Common myeloid progenitor, CD34-positive (primary cell): ENCODE data around the gene NRROS.

Experiments
- CTCF ChIA-PET: fragments of 350-600 bp; sonication (Branson Sonifier 250); formaldehyde crosslinking; loops from one replicate; lab custom pipeline; 2021; ENCODE audit warnings: antibody characterized with exemption; lab: Charles Lee
- POLR2A ChIA-PET: fragments of 350-600 bp; sonication (Branson Sonifier 250); formaldehyde crosslinking; loops from one replicate; lab custom pipeline; 2021; ENCODE audit warnings: antibody characterized with exemption; lab: Charles Lee
- DNase-seq, 3 donors: peaks; one replicate each; pipeline versions ENCODE4 v3.0.0 to v3.0.0-alpha.2; 2013
- H3K27ac ChIP-seq, 2 experiments: 1 replicate in 1 of 2; 2 replicates in 1 of 2; pipeline ENCODE4 v1.7.0; 2013; ENCODE audit warnings: inconsistent platforms in 2 of 2, low read length in 2 of 2, mild to moderate bottlenecking in 2 of 2, low read depth in 1 of 2, moderate library complexity in 1 of 2; ENCODE audit not compliant: severe bottlenecking in 2 of 2, insufficient read depth in 1 of 2, poor library complexity in 1 of 2
- H3K27me3 ChIP-seq, 5 experiments: replicated peaks in 2 of 5; 1 replicate in 3 of 5; 2 replicates in 2 of 5; pipeline versions ENCODE4 v1.6.1 to v1.7.0; 2013; ENCODE audit warnings: low read length in 4 of 5, mild to moderate bottlenecking in 2 of 5, moderate library complexity in 2 of 5, inconsistent platforms in 1 of 5; ENCODE audit not compliant: insufficient read depth in 5 of 5, control insufficient read depth in 4 of 5
- H3K36me3 ChIP-seq, 4 experiments: 1 replicate in 2 of 4; 2 replicates in 2 of 4; pipeline versions ENCODE4 v1.6.1 to v1.7.0; 2013; ENCODE audit warnings: low read length in 3 of 4, control low read depth in 1 of 4, mild to moderate bottlenecking in 1 of 4; ENCODE audit not compliant: control insufficient read depth in 4 of 4, insufficient read depth in 4 of 4
- H3K4me1 ChIP-seq, 4 experiments: 1 replicate in 3 of 4; 2 replicates in 1 of 4; pipeline versions ENCODE4 v1.6.1 to v1.7.1; 2013; ENCODE audit warnings: low read length in 3 of 4, mild to moderate bottlenecking in 3 of 4, control low read depth in 1 of 4, inconsistent platforms in 1 of 4, moderate library complexity in 1 of 4; ENCODE audit not compliant: control insufficient read depth in 4 of 4, insufficient read depth in 4 of 4; ENCODE audit errors: control extremely low read depth in 1 of 4
- H3K4me3 ChIP-seq, 7 experiments: 1 replicate in 4 of 7; 2 replicates in 3 of 7; pipeline versions ENCODE4 v1.5.1 to v1.7.0; 2013; ENCODE audit warnings: mild to moderate bottlenecking in 7 of 7, low read length in 6 of 7, moderate library complexity in 6 of 7, inconsistent platforms in 2 of 7, low read depth in 2 of 7, control low read depth in 1 of 7; ENCODE audit not compliant: insufficient read depth in 4 of 7, control insufficient read depth in 1 of 7; ENCODE audit errors: extremely low read depth in 1 of 7
- H3K9me3 ChIP-seq, 5 experiments: 1 replicate in 4 of 5; 2 replicates in 1 of 5; pipeline versions ENCODE4 v1.6.1 to v1.7.1; 2013; ENCODE audit warnings: low read length in 4 of 5, mild to moderate bottlenecking in 2 of 5, inconsistent platforms in 1 of 5, low read depth in 1 of 5, moderate library complexity in 1 of 5; ENCODE audit not compliant: control insufficient read depth in 4 of 5, insufficient read depth in 2 of 5; ENCODE audit errors: control extremely low read depth in 1 of 5
- WGBS: methylation state at CpG from one replicate; pipeline ENCODE4 v1.1.5; 2013; ENCODE audit not compliant: insufficient coverage; 5-methylcytosine and 5-hydroxymethylcytosine counted together

NRROS gene

DNA sequence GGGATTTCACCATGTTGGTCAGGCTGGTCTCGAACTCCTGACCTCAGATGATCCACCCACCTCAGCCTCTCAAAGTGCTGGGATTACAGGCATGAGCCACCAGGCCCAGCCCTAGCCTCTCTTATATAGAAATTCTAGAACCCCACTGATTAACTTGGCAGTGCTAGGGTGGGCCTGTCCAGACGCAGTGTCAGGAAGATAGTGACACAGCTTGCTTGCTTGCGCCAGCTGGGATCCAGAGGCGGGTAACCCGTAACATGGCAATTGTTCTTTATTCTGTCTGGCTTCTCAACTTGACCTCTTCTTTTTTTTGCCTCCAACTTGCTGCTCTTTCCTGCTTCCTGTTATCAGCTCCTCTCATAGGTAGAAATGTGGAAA lies 56.3 kb downstream of the NRROS start:
- POLR2A ChIA-PET: no interaction called here
- 96% methylated on average over 5 of the region's 5 CpGs for WGBS
- DNase-seq: no peak
- Histone ChIP-seq H3K27me3 (no peaks in the 10 kb centered on the region), H3K4me1 (peaks cover 2 to 26% (median 14%) of the 10 kb centered on the region in 4 experiments), H3K27ac (no peak overlapping the region), H3K36me3 (no peaks in the 10 kb centered on the region), H3K4me3 (no peak overlapping the region), H3K9me3 (no peaks in the 10 kb centered on the region)
- CTCF ChIA-PET: interaction anchor here (1.1 to 1.3 kb wide), 3 partner anchors 87 to 172 kb away, joined by 3 to 6 read pairs (median 4); no protein-coding TSS in a partner anchor

GRCh38 chr3:196697270-196697669 lies 57.8 kb downstream of the NRROS start:
- Histone ChIP-seq H3K27ac (no peak overlapping the region), H3K36me3 (no peaks in the 10 kb centered on the region), H3K4me1 (peaks cover 0 to 17% (median 13%) of the 10 kb centered on the region in 4 experiments), H3K9me3 (no peaks in the 10 kb centered on the region), H3K27me3 (no peaks in the 10 kb centered on the region), H3K4me3 (no peak overlapping the region)
- WGBS: 88% methylated on average over 3 of the region's 5 CpGs
- no peak for DNase-seq
- POLR2A ChIA-PET: no interaction called here
- CTCF ChIA-PET: interaction anchor here (0.7 to 2.4 kb wide), 2 partner anchors 12 to 264 kb away, joined by 3 to 8 read pairs; no protein-coding TSS in a partner anchor

- no peak for DNase-seq
- WGBS: 96% methylated on average over 5 of the region's 7 CpGs
- Histone ChIP-seq H3K9me3 (no peaks in the 10 kb centered on the region), H3K4me1 (peaks cover 0 to 3% (median 0%) of the 10 kb centered on the region in 4 experiments), H3K27ac (no peak overlapping the region), H3K36me3 (no peaks in the 10 kb centered on the region), H3K27me3 (no peaks in the 10 kb centered on the region), H3K4me3 (no peak overlapping the region)
- ChIA-PET CTCF (interaction anchor here (1.0 to 1.1 kb wide), 2 partner anchors 12 to 90 kb away, joined by 3 read pairs; no protein-coding TSS in a partner anchor), POLR2A (interaction anchor here (0.6 to 0.7 kb wide), 2 partner anchors 11 to 692 kb away, joined by 3 to 4 read pairs; no protein-coding TSS in a partner anchor)
These were observed 60.3 kb downstream of the NRROS start for GRCh38 chr3:196699749-196700148.

DNA sequence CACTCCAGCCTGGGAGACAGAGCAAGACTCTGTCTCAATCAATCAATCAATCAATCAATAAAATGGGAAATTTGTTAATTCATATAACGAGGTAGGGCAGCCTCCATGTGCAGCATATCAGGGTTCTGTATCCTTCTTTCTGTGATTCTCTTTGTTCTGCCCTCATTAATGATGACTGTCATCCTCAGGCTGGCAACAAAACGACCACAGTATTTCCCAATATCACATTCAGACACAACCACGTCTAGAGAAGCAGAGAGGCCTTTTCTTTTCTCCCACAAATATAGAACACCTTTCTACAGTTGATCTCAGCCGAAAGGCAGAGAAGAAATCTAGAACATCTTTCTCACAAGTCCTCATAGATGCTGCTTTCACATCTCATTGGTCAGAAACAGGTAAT lies 61.3 kb downstream of the NRROS start:
- CTCF ChIA-PET: no interaction called here

GRCh38 chr3:196706327-196706726 lies 66.8 kb downstream of the NRROS start:
- Histone ChIP-seq H3K27me3 (no peaks in the 10 kb centered on the region), H3K27ac (no peak overlapping the region), H3K9me3 (no peaks in the 10 kb centered on the region), H3K4me1 (peaks cover 3 to 17% (median 7%) of the 10 kb centered on the region in 4 experiments), H3K4me3 (no peak overlapping the region), H3K36me3 (no peaks in the 10 kb centered on the region)
- CTCF ChIA-PET: no interaction called here
- no CpG with 5 or more reads among the region's 5 CpGs for WGBS
- POLR2A ChIA-PET: no interaction called here
- no peak for DNase-seq

More for the DNA sequence above, 61.3 kb downstream of the NRROS start:
- DNase-seq: no peak
- Histone ChIP-seq H3K36me3 (no peaks in the 10 kb centered on the region), H3K4me3 (no peak overlapping the region), H3K27ac (no peak overlapping the region), H3K4me1 (no peaks in the 10 kb centered on the region), H3K9me3 (no peaks in the 10 kb centered on the region), H3K27me3 (no peaks in the 10 kb centered on the region)
- POLR2A ChIA-PET: no interaction called here
- 83% methylated on average over 3 of the region's 4 CpGs for WGBS

DNA sequence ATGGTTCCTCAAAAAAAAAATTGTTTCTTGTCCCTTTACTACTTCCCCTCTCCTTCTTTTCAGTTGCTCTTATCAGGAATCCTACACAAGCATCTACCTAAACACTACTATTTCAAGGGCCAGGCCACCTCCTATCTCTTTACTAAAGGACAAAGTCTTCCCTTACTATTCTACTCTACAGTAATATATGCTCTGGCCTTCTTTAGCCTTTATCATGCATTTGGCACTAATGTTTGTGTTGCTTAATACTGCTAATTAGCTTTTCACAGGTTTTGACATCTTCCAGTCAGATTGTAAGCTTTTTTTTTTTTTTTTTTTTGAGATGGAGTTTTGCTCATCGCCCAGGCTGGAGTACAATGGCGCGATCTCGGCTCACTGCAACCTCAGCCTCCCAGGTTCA lies 67.2 kb downstream of the NRROS start:
- CTCF ChIA-PET: interaction anchor here (1.1 to 2.5 kb wide), 3 partner anchors 13 to 97 kb away, joined by 3 to 6 read pairs (median 3); no protein-coding TSS in a partner anchor
- peaks cover 3 to 21% (median 11%) of the 10 kb centered on the region in 4 experiments for H3K4me1 ChIP-seq
- WGBS: 97% methylated on average over 4 of the region's 4 CpGs

GRCh38 chr3:196707566-196707965 lies 68.1 kb downstream of the NRROS start:
- Histone ChIP-seq H3K4me1 (peaks cover 3 to 22% (median 11%) of the 10 kb centered on the region in 4 experiments), H3K27ac (no peak overlapping the region), H3K4me3 (no peak overlapping the region), H3K27me3 (no peaks in the 10 kb centered on the region), H3K36me3 (no peaks in the 10 kb centered on the region), H3K9me3 (no peaks in the 10 kb centered on the region)
- WGBS: 95% methylated on average over 5 of the region's 8 CpGs
- ChIA-PET POLR2A (no interaction called here), CTCF (interaction anchor here (1.1 to 3.1 kb wide), 5 partner anchors 10 to 98 kb away, joined by 3 to 8 read pairs (median 3); no protein-coding TSS in a partner anchor)
- DNase-seq: no peak

More for the DNA sequence above, 67.2 kb downstream of the NRROS start:
- Histone ChIP-seq H3K36me3 (no peaks in the 10 kb centered on the region), H3K9me3 (no peaks in the 10 kb centered on the region), H3K27ac (no peak overlapping the region), H3K4me3 (no peak overlapping the region), H3K27me3 (no peaks in the 10 kb centered on the region)
- no peak for DNase-seq
- POLR2A ChIA-PET: no interaction called here
